ENCODE measurements around the gene MAD1L1.

Gene MAD1L1

GRCh38 chr7:1946025-1946772, 286.5 kb downstream of the MAD1L1 start:
- DNase-seq = no peak

GRCh38 chr7:1945558-1945957, 287.2 kb downstream of the MAD1L1 start:
- no peak for DNase-seq

- no peak for DNase-seq
These were observed 288.0 kb downstream of the MAD1L1 start for GRCh38 chr7:1944619-1945210.

- DNase-seq = no peak
These were observed 288.7 kb downstream of the MAD1L1 start for GRCh38 chr7:1943933-1944618.

- DNase-seq = no peak
These were observed 289.4 kb downstream of the MAD1L1 start for GRCh38 chr7:1943326-1943725.

- no peak for DNase-seq
These were observed 289.8 kb downstream of the MAD1L1 start for GRCh38 chr7:1942941-1943289.

- DNase-seq = no peak
These were observed 290.4 kb downstream of the MAD1L1 start for GRCh38 chr7:1942243-1942940.

GRCh38 chr7:1941464-1942242, 291.1 kb downstream of the MAD1L1 start:
- DNase-seq = no peak

- no peak for DNase-seq
These were observed 291.9 kb downstream of the MAD1L1 start for GRCh38 chr7:1940863-1941262.

- DNase-seq = no peak
These were observed 292.4 kb downstream of the MAD1L1 start for GRCh38 chr7:1940402-1940786.

- no peak for DNase-seq
These were observed 293.0 kb downstream of the MAD1L1 start for GRCh38 chr7:1939434-1940401.

GRCh38 chr7:1938788-1939433, 293.8 kb downstream of the MAD1L1 start:
- DNase-seq = no peak

- DNase-seq = no peak
These were observed 295.5 kb downstream of the MAD1L1 start for GRCh38 chr7:1937252-1937605.

GRCh38 chr7:1936531-1937251, 296.1 kb downstream of the MAD1L1 start:
- DNase-seq = no peak

- no peak for DNase-seq
These were observed 296.8 kb downstream of the MAD1L1 start for GRCh38 chr7:1936006-1936310.

- no peak for DNase-seq
These were observed 297.4 kb downstream of the MAD1L1 start for GRCh38 chr7:1935176-1936005.

GRCh38 chr7:1934756-1935155, 298.0 kb downstream of the MAD1L1 start:
- no peak for DNase-seq

- no peak for DNase-seq
These were observed 298.7 kb downstream of the MAD1L1 start for GRCh38 chr7:1934017-1934416.

- no peak for DNase-seq
These were observed 299.5 kb downstream of the MAD1L1 start for GRCh38 chr7:1933066-1933750.

Data from NCI-H187 (cell line).